Smooth muscle cell (in vitro differentiated cells): ENCODE results near the gene TNFSF15. TPM values are rescaled to one million over a fixed set of nuclear protein-coding genes. Genes with fewer than 3 reads are reported as not detected.
"Not testable (repeated sequence)": the region's sequence is repeated elsewhere in the genome, so short reads cannot be mapped to it uniquely, and the experiment has no call there.

Experiments used
- DNase-seq: peaks from one replicate; lab custom pipeline; 2025; ENCODE audit not compliant: unreplicated experiment; lab: John Stamatoyannopoulos, UW
- H2AFZ ChIP-seq: fragments of 200-600 bp; sonication (generic); 2 replicates; pipeline ENCODE4 v1.6.0; 2016; ENCODE audit warnings: antibody characterized with exemption, low read depth, mild to moderate bottlenecking
- H3F3A ChIP-seq: fragments of 200-600 bp; sonication (generic); 2 replicates; pipeline ENCODE4 v1.6.0; 2017; ENCODE audit warnings: antibody characterized with exemption, low read depth
- H3K27ac ChIP-seq: fragments of 200-600 bp; sonication (generic); 2 replicates; pipeline ENCODE4 v1.5.1; 2016; ENCODE audit warnings: low read depth, mild to moderate bottlenecking
- H3K27me3 ChIP-seq: fragments of 200-600 bp; sonication (generic); 2 replicates; pipeline ENCODE4 v1.6.1; 2016; ENCODE audit warnings: low read depth, mild to moderate bottlenecking
- H3K36me3 ChIP-seq: fragments of 200-600 bp; sonication (generic); 2 replicates; pipeline ENCODE4 v1.5.1; 2016; ENCODE audit warnings: low read depth
- H3K4me1 ChIP-seq: fragments of 200-600 bp; sonication (generic); 2 replicates; pipeline ENCODE4 v1.5.1; 2016; ENCODE audit warnings: low read depth
- H3K4me2 ChIP-seq: fragments of 200-600 bp; sonication (generic); 2 replicates; pipeline ENCODE4 v1.6.0; 2016; ENCODE audit warnings: mild to moderate bottlenecking
- H3K4me3 ChIP-seq: fragments of 200-600 bp; sonication (generic); 2 replicates; pipeline ENCODE4 v1.5.1; 2016; ENCODE audit warnings: mild to moderate bottlenecking
- H3K79me2 ChIP-seq: fragments of 200-600 bp; sonication (generic); 2 replicates; pipeline ENCODE4 v1.6.0; 2016; ENCODE audit warnings: low read depth, mild to moderate bottlenecking
- H3K9ac ChIP-seq: fragments of 200-600 bp; sonication (generic); 2 replicates; pipeline ENCODE4 v1.6.0; 2016; ENCODE audit warnings: low read depth
- H3K9me3 ChIP-seq: fragments of 200-600 bp; sonication (generic); replicated peaks from 2 replicates; pipeline ENCODE4 v1.5.1; 2016; ENCODE audit warnings: low read depth
- H4K20me1 ChIP-seq: fragments of 200-600 bp; sonication (generic); 2 replicates; pipeline ENCODE4 v1.6.0; 2016; ENCODE audit warnings: low read depth
- WGBS: methylation state at CpG from one replicate; pipeline ENCODE4 v1.1.7; 2016; ENCODE audit warnings: low lambda C conversion rate; 5-methylcytosine and 5-hydroxymethylcytosine counted together
- polyA plus RNA-seq: library from polyadenylated mRNA; unstranded; fragments of >200 nt; fragmentation: Nextera tagmentation; extraction: Ambion mirVana; gene quantifications from 2 replicates; pipeline ENCODE4 v1.2.1, GENCODE V29; 2016
- total RNA-seq: library from RNA; depleted of rRNA; stranded (reverse); fragments of >200 nt; gene quantifications from 2 replicates; pipeline ENCODE4 v1.2.3, GENCODE V29; 2014
- TF ChIP-seq, protein P1 (sequence below): fragments of 200-600 bp; sonication (generic); IDR thresholded peaks from 2 replicates; pipeline ENCODE4 v1.5.1; 2017; ENCODE audit warnings: borderline replicate concordance, mild to moderate bottlenecking, antibody characterized with exemption; ENCODE audit not compliant: insufficient read depth, poor library complexity, severe bottlenecking

Gene TNFSF15
- total and polyA plus RNA-seq, 2 experiments from 2014 or later = 2.3 to 5.5 TPM

DNA sequence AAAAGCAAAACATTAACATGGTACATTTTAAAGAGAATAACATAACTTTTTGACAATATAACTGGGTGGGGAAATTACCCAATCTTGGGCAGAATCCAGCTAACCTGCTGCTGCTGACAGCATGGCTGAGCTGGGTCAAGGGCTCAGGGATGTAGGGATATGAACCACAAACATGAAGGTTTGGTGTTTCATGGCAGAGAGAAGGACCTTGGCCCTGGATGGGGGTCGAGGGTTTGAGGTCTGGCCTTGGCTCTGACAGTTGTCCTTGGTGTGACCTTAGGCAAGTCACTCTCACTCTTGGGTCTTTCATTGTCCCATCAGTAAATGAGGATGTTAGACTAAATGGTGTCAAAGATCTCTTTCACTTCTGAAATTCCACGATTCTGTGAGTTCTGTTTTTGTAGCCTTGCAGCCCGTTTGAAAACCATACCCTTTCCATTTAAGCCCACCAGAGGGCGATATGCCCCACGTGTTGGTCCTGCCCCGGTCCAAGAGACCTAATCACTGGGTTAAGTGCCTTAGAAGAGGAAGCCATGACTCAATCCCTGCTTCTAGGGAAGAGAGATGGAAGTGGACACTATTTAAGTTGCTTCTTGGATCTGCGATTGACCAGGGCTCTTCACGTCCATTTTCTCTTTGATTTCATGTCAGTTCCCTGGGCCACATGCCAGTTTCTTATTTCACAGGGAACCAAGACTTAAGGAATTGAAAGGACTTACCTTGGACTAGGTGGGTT, 67.1 kb downstream of the TNFSF15 start:
- Histone ChIP-seq H3K4me3 (no peak overlapping the region), H3K9ac (no peak overlapping the region)
- TF ChIP-seq, protein P1, sequence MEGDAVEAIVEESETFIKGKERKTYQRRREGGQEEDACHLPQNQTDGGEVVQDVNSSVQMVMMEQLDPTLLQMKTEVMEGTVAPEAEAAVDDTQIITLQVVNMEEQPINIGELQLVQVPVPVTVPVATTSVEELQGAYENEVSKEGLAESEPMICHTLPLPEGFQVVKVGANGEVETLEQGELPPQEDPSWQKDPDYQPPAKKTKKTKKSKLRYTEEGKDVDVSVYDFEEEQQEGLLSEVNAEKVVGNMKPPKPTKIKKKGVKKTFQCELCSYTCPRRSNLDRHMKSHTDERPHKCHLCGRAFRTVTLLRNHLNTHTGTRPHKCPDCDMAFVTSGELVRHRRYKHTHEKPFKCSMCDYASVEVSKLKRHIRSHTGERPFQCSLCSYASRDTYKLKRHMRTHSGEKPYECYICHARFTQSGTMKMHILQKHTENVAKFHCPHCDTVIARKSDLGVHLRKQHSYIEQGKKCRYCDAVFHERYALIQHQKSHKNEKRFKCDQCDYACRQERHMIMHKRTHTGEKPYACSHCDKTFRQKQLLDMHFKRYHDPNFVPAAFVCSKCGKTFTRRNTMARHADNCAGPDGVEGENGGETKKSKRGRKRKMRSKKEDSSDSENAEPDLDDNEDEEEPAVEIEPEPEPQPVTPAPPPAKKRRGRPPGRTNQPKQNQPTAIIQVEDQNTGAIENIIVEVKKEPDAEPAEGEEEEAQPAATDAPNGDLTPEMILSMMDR = peak; percentile 88

DNA sequence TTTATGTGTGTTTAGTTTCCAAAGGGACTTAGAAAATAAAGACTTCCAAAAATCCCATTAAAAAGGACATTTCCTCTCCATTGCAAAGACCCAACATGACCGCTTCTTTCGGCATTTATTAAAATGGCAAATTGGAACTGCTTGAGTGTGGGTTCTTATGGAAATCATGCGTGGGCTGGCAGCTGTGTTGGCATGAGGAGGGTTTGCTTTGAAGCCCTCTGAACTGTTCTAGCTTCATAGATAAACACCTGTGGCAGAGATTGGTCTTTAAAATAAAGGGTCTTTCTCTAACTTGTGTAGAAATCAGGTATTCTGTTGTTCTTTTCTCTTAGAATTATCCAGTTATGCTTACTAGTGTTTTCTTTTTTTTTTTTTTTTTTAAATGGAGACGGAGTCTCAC, 68.0 kb downstream of the TNFSF15 start:
- no peaks in the 10 kb centered on the region for H3K36me3 ChIP-seq
- H3F3A ChIP-seq = peaks cover 6% of the 10 kb centered on the region
- TF ChIP-seq, protein P1 = no peak
- H3K27me3 ChIP-seq = no peaks in the 10 kb centered on the region
- no peaks in the 10 kb centered on the region for H4K20me1 ChIP-seq
- no peaks in the 10 kb centered on the region for H3K4me1 ChIP-seq
- no peak overlapping the region for H3K4me3 ChIP-seq
- no peak overlapping the region for H3K4me2 ChIP-seq
- no peak overlapping the region for H2AFZ ChIP-seq
- no peak overlapping the region for H3K9ac ChIP-seq
- DNase-seq = no peak
- no peaks in the 10 kb centered on the region for H3K9me3 ChIP-seq
- H3K79me2 ChIP-seq = no peaks in the 10 kb centered on the region
- H3K27ac ChIP-seq = no peak overlapping the region
- 89% methylated on average over 4 of the region's 4 CpGs for WGBS

More for the DNA sequence above, 67.1 kb downstream of the TNFSF15 start:
- Histone ChIP-seq H4K20me1 (no peaks in the 10 kb centered on the region), H3F3A (peaks cover 6% of the 10 kb centered on the region), H3K27me3 (no peaks in the 10 kb centered on the region), H3K36me3 (no peaks in the 10 kb centered on the region), H3K4me1 (no peaks in the 10 kb centered on the region), H2AFZ (no peak overlapping the region), H3K9me3 (no peaks in the 10 kb centered on the region), H3K27ac (no peak overlapping the region), H3K79me2 (no peaks in the 10 kb centered on the region), H3K4me2 (no peak overlapping the region)
- whole genome bisulfite sequencing = 29% methylated on average over 8 of the region's 8 CpGs
- DNase-seq = peak; percentile 8

DNA sequence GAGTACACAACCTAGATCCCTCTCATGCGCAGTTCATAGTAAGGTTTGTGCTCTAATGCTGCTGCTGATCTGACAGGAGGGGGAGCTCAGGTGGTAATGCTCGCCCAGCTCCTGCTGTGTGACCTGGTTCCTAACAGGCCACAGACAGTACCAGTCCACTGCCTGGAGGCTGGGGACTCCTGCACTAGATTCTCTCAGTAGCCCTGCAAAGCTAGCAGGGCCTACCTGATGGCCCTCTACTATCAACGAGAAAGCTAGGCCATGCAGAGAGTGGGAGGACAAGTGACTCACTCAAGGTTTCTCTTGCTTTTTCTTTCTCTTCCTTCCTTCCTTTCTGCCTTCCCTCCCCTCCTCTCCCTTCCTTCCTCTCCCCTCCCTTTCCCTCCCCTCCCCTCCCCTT, 68.7 kb downstream of the TNFSF15 start:
- whole genome bisulfite sequencing = 71% methylated on average over 3 of the region's 3 CpGs
- Histone ChIP-seq H4K20me1 (no peaks in the 10 kb centered on the region), H3K4me2 (no peak overlapping the region), H3K9ac (no peak overlapping the region), H3K9me3 (no peaks in the 10 kb centered on the region), H3K36me3 (no peaks in the 10 kb centered on the region), H3K27me3 (no peaks in the 10 kb centered on the region), H3F3A (peaks cover 6% of the 10 kb centered on the region), H3K4me1 (no peaks in the 10 kb centered on the region), H3K27ac (no peak overlapping the region), H3K4me3 (no peak overlapping the region), H2AFZ (no peak overlapping the region), H3K79me2 (no peaks in the 10 kb centered on the region)
- TF ChIP-seq, protein P1 = no peak
- no peak for DNase-seq

DNA sequence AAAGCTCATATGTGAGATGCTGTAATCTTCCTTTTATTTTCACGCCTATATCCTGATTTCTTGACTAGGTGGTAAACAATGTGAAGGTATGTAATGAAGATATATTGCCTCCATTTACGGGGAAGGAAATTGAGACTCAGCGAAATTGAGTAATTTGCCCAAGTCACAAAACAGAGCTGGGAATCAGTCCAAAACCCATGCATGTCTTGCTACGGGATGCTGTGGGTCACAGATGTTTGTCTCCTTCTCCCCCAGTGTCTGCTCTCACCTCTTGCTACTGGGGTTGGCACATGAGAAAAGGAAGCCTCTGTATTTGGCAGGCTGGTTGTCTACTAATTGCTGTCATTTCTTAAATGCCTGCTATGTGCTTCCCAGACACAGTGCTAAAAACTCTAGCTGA, 70.1 kb downstream of the TNFSF15 start:
- no peaks in the 10 kb centered on the region for H3K9me3 ChIP-seq
- H3K79me2 ChIP-seq = no peaks in the 10 kb centered on the region
- TF ChIP-seq, protein P1 = no peak
- H3K4me3 ChIP-seq = no peak overlapping the region
- no peaks in the 10 kb centered on the region for H3K27me3 ChIP-seq
- H3K4me2 ChIP-seq = no peak overlapping the region
- no peaks in the 10 kb centered on the region for H3K4me1 ChIP-seq
- no peak for DNase-seq
- H3K27ac ChIP-seq = no peak overlapping the region
- no peaks in the 10 kb centered on the region for H3K36me3 ChIP-seq
- no peaks in the 10 kb centered on the region for H4K20me1 ChIP-seq
- H3F3A ChIP-seq = peaks cover 6% of the 10 kb centered on the region
- H3K9ac ChIP-seq = no peak overlapping the region
- 69% methylated on average over 4 of the region's 4 CpGs for WGBS
- H2AFZ ChIP-seq = no peak overlapping the region

DNA sequence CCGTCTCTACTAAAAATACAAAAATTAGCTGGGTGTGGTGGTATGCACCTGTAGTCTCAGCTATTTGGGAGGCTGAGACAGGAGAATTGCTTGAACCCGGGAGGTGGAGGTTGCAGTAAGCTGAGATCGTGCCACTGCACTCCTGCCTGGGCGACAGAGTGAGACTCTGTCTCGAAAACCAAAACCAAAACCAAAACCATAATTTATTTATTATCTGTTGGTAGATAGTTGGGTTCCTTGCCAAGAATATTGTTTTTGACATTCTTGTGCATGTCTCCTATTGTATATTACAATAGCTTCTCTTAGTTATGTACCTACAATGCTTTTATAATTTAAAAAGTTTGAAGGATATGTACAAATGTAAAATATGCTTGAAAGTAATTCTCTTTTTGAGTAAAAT, 70.7 kb downstream of the TNFSF15 start:
- H3K27me3 ChIP-seq, H3K79me2 ChIP-seq, H4K20me1 ChIP-seq, H3K9ac ChIP-seq, H2AFZ ChIP-seq, DNase-seq, H3K4me3 ChIP-seq, H3F3A ChIP-seq, H3K4me2 ChIP-seq, H3K4me1 ChIP-seq, H3K27ac ChIP-seq, H3K9me3 ChIP-seq, H3K36me3 ChIP-seq: not testable (repeated sequence)
- WGBS = 94% methylated on average over 5 of the region's 5 CpGs
